GM06990 (cell line): ENCODE results near the gene FANCE.

Source experiments
- DNase-seq: peaks from one replicate; pipeline ENCODE4 v3.0.0-alpha.2; 2011; ENCODE audit not compliant: insufficient read length; ENCODE audit errors: extremely low read depth
- H3K27me3 ChIP-seq: replicated peaks from 2 replicates; pipeline ENCODE4 v1.6.0; 2011; ENCODE audit warnings: low read length; ENCODE audit not compliant: control insufficient read depth, insufficient read depth
- H3K36me3 ChIP-seq: 2 replicates; pipeline ENCODE4 v1.5.1; 2011; ENCODE audit warnings: low read length; ENCODE audit not compliant: control insufficient read depth, insufficient read depth
- H3K4me3 ChIP-seq: replicated peaks from 2 replicates; pipeline ENCODE4 v1.5.1; 2011; ENCODE audit warnings: low read depth, mild to moderate bottlenecking, control low read depth, low read length
- CTCF ChIP-seq: IDR thresholded peaks from 2 replicates; pipeline ENCODE4 v1.5.1; 2011; ENCODE audit warnings: low read length, control low read depth, mild to moderate bottlenecking, inconsistent platforms; ENCODE audit not compliant: insufficient read depth, poor library complexity, severe bottlenecking

Gene FANCE

GRCh38 chr6:35443341-35444030 lies 8.7 kb upstream of the FANCE start:
- H3K36me3 ChIP-seq = no peaks in the 10 kb centered on the region
- no peak for TF ChIP-seq CTCF
- H3K27me3 ChIP-seq = no peaks in the 10 kb centered on the region
- no peak for DNase-seq
- H3K4me3 ChIP-seq = no peak overlapping the region

GRCh38 chr6:35445691-35446090 lies 6.4 kb upstream of the FANCE start:
- no peak for DNase-seq
- no peak overlapping the region for H3K4me3 ChIP-seq
- no peak for TF ChIP-seq CTCF
- H3K27me3 ChIP-seq = no peaks in the 10 kb centered on the region
- H3K36me3 ChIP-seq = no peaks in the 10 kb centered on the region

DNA sequence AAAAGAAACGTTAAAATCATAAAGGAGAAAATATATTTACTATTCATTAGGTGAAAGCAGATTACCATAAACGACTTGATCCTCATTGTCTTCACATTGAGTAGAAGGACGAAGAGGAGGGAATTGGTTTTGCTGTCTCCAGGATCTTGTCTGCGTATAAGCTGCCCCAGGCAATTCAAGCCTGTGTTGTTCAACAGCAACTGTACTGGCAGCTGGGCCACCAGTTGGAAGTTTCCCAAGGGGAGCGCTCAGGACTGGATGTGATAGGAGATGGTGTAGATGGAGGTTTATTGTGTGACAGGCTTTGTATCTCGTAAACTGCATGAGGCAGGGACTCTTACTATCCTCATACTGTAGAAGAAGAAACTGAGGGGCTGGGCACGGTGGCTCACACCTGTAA lies 3.9 kb upstream of the FANCE start:
- TF ChIP-seq CTCF = no peak
- Histone ChIP-seq H3K4me3 (no peak overlapping the region), H3K27me3 (no peaks in the 10 kb centered on the region; the same call in none of the 2 replicates), H3K36me3 (no peaks in the 10 kb centered on the region)
- no peak for DNase-seq

DNA sequence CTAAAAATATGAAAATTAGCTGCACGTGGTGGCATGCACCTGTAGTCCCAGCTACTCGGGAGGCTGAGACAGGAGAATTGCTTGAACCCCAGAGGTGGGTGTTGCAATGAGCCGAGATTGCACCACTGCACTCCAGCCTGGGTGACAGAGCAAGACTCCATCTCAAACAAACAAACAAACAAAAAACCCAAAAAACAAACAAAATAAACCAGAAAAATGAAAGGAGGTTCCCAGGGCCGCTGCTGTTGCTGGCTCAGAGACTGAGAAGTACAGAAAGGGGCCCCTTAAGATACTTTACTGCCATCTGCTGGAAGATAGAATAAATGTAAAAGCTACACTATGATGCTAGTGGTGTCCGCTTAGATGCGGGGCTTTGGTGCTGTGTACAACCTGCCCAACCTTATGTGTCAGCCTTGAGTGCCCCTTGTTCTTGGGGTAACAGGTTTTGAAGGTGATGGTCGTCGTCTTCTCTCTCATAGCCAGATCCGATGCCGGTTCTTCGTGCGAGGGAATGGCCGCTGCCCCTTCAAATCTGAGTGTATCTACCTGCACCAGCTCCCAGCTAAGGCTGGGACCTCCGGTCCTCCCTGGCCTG lies 2.8 kb upstream of the FANCE start:
- no peak overlapping the region for H3K4me3 ChIP-seq
- H3K27me3 ChIP-seq = no peaks in the 10 kb centered on the region; the same call in none of the 2 replicates
- no peaks in the 10 kb centered on the region for H3K36me3 ChIP-seq
- TF ChIP-seq CTCF = peak; percentile 63
- peak; percentile 31 for DNase-seq

DNA sequence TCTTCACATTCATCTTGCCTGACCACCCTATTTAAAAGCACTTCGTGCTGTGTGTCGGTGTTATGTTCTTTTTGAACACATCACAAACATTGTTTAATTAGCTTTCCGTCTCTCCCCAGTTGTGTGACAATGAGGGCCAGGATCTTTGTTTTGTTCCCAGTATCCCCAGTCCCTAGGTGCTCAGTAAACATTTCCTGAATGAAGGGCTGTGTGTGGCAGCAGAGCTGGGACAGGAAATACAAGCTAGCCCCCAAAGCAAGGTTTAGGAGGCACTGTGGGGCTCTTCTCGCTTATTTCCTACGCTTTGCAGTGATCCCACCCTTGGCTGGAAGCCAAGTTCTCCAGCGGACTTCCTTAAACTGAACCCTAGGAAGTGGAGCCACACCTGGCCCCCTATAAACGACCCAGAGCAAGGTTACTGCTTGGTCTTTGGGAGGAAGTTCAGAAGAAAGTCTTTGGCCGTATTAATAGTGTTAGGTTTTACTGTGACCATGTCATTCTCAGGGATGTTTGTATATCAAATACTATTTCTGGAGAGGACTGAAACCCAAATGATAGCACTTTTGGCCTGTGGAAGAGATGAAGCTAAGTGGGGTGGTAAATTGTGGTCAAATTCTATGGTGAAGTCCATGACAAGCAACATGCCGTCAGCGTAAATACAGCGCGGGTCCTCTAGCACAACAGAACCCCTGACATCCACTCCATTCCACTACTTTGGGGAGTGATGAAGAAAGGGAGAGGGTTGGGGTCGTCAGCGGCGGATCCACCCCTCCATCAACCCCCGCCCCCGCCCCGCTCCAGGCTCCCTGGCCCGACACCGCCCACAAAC lies 570 bp upstream of the FANCE start:
- Histone ChIP-seq H3K4me3 (peak overlapping the region; percentile 52), H3K27me3 (no peaks in the 10 kb centered on the region; the same call in none of the 2 replicates), H3K36me3 (no peaks in the 10 kb centered on the region)
- no peak for DNase-seq
- TF ChIP-seq CTCF = no peak
